PFSK-1 (cell line): ENCODE results near the gene UTRN.

Source experiments
- POLR2AphosphoS5 ChIP-seq: IDR thresholded peaks from 2 replicates; pipeline ENCODE4 v1.6.1; 2012; ENCODE audit warnings: low read depth, mild to moderate bottlenecking, control low read depth, low read length, moderate library complexity
- SIN3A ChIP-seq: IDR thresholded peaks from 2 replicates; pipeline ENCODE4 v1.6.1; 2012; ENCODE audit warnings: mild to moderate bottlenecking, low read length, moderate library complexity, borderline replicate concordance; ENCODE audit not compliant: insufficient read depth
- TAF1 ChIP-seq: IDR thresholded peaks from 2 replicates; pipeline ENCODE4 v1.6.1; 2012; ENCODE audit warnings: low read length, control low read depth, borderline replicate concordance; ENCODE audit not compliant: insufficient read depth
- TF ChIP-seq, protein P1 (sequence below), 2 experiments: IDR thresholded peaks; 2 replicates each; pipeline versions ENCODE4 v1.6.1 to v1.8.0; 2011 to 2012; ENCODE audit warnings: low read depth in 2 of 2, low read length in 2 of 2, control low read depth in 1 of 2, inconsistent platforms in 1 of 2, mild to moderate bottlenecking in 1 of 2, moderate library complexity in 1 of 2; ENCODE audit not compliant: insufficient read depth in 1 of 2

DNA sequence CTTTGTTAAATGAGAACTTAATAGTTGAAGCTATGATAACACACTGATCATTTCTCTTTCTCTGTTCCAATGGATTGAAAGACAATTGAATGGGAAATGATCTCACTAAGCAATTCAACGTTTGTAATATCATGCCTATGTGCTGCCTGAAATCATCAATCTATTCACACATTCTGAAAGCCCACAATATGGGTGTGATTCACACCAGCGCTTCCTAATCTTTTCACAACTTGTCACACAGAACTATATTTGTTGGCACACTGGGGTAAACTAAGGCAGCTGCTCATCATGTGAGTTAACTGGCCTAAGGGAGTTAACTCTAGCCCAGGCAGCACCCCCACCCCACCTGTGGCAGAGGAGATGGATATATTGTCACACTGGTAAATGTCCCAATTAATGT lies 37.1 kb upstream of the UTRN start:
- no peak for TF ChIP-seq TAF1
- TF ChIP-seq, protein P1, sequence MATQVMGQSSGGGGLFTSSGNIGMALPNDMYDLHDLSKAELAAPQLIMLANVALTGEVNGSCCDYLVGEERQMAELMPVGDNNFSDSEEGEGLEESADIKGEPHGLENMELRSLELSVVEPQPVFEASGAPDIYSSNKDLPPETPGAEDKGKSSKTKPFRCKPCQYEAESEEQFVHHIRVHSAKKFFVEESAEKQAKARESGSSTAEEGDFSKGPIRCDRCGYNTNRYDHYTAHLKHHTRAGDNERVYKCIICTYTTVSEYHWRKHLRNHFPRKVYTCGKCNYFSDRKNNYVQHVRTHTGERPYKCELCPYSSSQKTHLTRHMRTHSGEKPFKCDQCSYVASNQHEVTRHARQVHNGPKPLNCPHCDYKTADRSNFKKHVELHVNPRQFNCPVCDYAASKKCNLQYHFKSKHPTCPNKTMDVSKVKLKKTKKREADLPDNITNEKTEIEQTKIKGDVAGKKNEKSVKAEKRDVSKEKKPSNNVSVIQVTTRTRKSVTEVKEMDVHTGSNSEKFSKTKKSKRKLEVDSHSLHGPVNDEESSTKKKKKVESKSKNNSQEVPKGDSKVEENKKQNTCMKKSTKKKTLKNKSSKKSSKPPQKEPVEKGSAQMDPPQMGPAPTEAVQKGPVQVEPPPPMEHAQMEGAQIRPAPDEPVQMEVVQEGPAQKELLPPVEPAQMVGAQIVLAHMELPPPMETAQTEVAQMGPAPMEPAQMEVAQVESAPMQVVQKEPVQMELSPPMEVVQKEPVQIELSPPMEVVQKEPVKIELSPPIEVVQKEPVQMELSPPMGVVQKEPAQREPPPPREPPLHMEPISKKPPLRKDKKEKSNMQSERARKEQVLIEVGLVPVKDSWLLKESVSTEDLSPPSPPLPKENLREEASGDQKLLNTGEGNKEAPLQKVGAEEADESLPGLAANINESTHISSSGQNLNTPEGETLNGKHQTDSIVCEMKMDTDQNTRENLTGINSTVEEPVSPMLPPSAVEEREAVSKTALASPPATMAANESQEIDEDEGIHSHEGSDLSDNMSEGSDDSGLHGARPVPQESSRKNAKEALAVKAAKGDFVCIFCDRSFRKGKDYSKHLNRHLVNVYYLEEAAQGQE (IDR thresholded peaks at IDR 0.05; ENCODE audit: insufficient read depth in 1 of 2, low read depth in 2 of 2, low read length in 2 of 2) = no peak
- TF ChIP-seq POLR2AphosphoS5 = no peak
- no peak for TF ChIP-seq SIN3A
